GM18951 (cell line): ENCODE results near the gene C4BPA.

ENCODE experiments used
- POLR2A ChIP-seq: IDR thresholded peaks from 4 replicates; pipeline ENCODE4 v1.6.1; 2011; ENCODE audit warnings: mild to moderate bottlenecking; ENCODE audit not compliant: insufficient read length, insufficient read depth; ENCODE audit errors: extremely low read depth
- in situ Hi-C: fragments of 300-500 bp; cut with MboI; formaldehyde crosslinking; loops from one replicate; pipeline ENCODE4 v1.12.0; 2022; ENCODE audit warnings: low sequenced_read_pairs, mixed read lengths, inconsistent platforms; ENCODE audit not compliant: unreplicated experiment

Gene C4BPA

DNA sequence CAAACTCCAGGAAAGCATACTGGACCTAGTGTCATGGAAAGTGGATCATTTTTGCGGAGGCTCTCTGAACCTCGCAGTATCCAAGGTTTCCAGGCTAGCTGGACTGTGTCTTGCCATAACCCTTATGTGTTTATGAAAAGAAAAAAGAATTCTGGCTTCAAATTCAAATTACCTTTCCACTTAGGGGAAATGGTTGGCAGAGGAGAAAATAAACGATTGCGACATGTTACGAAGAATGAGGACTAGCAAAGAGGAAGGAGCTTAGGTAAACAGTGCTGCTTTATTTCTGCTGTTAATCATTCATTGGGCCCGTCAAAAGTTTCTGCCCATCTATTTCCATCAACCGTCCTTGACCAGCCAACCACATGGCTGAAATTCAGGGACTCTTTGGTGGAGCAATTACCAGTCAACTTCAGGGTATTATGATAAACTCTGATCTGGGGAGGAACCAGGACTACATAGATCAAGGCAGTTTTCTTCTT lies at the start of gene C4BPA:
Gene C4BPA, plus strand, starts transcription at position 342 of the 482 bp plus-strand sequence. CDS start 8,793 bp downstream, outside the sequence.
- in situ Hi-C loops: no loop called here
- TF ChIP-seq POLR2A: no peak

DNA sequence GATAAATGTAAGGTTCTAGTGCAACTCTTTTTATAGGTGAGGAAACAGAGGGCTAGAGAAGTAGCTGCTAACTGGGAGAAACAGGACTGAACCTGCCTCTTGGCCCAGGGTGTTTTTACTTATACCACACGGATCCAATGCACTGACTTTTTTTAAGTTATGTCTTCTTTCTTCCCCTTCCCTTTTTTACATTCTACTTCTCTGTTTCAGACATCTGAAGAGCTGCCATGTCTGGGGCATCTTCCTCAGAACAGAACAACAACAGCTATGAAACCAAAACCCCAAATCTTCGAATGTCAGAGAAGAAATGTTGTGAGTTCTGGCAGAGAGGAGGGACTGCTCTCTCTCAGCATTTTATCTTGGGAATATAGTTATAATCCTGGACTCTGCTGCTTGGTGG lies 49.5 kb upstream of the C4BPA start:
- in situ Hi-C loops: no loop called here
- no peak for TF ChIP-seq POLR2A

DNA sequence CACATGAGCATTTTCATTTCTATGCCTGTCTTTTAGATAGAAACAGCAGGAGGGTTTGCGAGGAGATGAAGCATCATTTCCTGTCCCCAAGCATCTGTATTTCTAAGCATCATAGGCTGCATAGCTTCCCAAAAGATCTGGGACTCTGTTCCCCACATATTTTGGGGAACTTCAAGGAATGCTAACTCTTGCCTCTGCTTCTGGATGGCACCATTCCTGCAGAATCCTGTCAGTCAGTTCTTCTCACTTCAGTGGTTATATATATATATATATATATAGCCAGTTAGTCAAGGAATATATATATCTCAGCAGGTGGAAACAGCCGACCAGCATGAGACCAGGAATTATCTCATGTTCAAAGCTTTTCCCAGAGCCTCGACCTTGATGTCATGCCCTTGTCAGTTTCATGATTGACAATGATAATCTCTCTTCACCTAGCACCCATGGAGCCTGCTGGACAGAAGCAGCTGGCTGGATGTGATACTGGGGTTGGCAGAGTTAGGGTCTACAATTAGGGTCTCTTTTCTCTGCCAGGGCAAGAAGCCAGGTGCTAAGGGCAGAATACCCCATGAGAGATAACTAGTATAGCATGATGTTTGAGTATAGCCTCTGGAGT lies 48.5 kb upstream of the C4BPA start:
- TF ChIP-seq POLR2A: no peak
- in situ Hi-C loops: no loop called here

DNA sequence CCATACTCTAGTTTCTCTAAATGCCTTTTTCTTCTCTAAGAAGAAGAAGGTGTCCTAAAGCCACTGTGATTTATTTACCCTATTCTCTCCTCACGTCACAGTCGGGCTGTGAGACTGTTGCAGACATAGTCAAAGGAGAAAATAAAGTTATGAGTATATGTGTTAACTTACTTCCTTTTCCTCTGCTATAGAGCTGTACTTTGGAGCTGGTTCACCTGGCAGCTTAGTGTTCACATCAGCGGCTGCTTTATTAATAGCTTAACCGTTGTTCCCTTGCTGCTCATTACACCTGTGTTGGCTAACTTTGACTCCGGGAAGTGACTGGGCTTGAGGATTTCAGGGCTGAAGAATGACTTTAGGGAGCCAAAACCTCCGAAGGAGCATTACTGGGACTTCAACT lies 47.4 kb upstream of the C4BPA start:
- TF ChIP-seq POLR2A: no peak
- in situ Hi-C loops: no loop called here

DNA sequence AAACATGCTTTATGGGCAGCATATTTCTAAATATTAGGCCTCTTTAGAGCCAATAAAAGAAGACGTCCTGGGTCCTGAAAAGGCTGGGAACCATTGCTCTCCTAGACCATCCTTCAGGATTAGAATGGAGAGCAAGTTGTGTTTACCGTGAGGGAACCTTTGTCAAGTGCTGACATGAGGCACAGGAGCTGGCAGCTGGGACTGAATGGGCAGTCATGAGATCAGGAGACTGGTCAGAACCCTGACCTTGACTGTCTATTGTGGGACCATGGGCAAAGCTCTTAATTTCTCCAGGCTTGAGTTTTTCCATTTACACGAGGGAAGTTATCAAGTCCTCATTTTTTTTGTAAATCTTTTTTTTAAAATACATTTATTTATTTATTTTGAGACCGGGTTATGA lies 45.8 kb upstream of the C4BPA start:
- no peak for TF ChIP-seq POLR2A
- in situ Hi-C loops: no loop called here

DNA sequence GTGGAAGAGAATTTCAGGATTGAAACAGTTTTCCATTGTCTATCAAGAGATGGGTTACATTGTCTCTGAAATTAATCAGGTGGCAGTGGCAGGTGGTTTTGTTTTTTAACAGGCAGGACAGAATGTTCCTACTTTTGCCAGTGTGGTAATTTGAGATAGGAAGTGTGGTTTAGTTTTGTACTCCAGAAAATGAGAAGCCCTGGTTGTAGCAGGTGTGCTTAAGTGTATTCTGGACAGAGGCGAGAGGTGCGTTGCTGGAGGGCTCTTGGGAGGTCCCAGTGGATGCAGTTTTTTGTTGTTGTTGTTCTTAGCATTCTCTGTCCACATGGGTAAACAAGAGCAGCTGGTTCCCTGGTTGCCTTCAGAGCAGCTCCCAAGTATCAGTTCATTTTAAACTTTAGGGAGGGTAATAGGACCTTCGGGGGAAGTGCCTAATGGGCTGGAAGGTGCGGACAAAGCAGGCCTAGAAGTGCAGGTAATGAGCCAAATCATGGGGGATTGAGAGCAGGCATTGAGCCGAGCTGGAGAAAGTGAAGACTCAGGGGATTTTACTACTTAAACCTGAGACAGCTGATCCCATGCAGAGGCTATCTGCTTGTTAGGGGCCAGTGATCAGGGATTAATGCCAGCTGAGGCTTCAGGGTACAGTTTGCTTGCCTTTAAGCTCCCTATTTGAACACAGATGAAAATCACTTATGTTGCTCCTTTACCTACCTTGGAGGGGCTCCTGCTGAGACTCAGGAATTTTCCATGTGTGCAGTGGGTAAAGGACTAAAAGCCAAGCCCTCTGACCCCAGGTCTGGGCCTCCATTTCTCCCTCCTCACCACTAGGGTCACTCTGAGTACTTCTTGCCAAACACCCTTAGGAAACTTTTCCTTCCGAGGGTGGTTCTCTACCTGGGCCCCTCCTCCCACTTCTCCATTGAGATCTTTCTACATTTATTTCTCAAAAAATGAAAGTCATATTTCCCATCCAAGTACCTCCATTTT lies 44.9 kb upstream of the C4BPA start:
- TF ChIP-seq POLR2A: no peak
- in situ Hi-C loops: no loop called here

DNA sequence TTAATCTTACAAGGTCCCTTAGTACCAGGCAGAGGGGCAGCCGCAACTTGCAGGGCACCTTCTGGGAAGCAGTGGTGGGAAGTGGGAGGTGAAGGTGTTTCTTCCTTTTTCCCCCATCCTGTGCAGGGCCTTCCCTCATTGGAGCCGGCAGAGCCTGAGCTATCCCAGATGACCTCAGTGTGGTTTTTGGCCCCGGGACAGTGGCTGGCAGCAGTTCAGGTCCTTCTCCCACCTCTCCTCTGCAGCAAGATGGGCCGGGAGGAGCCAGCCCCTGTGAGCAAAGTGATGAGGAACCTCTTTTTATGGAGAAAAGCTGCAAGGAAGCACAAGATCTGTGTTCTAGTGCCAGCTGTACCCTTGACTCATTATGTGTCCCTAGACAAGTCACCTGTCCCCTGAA lies 44.2 kb upstream of the C4BPA start:
- in situ Hi-C loops: no loop called here
- TF ChIP-seq POLR2A: no peak

DNA sequence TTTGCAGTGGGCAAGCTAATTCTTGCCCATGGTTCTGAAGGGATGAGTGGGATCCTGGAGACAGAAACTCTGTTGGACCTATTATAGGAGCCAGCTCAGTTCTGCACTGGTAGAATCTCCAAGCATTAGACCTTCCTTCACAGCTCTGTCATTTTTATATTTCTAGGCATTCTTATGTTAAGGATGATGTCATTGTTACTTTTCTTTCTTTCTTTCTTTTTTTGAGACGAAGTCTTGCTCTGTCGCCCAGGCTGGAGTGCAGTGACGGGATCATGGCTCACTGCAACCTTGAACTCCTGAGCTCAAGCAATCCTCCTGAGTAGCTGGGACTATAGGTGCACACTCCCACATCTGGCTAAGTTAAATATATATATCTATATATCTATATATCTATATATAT lies 43.4 kb upstream of the C4BPA start:
- TF ChIP-seq POLR2A: no peak
- in situ Hi-C loops: no loop called here

DNA sequence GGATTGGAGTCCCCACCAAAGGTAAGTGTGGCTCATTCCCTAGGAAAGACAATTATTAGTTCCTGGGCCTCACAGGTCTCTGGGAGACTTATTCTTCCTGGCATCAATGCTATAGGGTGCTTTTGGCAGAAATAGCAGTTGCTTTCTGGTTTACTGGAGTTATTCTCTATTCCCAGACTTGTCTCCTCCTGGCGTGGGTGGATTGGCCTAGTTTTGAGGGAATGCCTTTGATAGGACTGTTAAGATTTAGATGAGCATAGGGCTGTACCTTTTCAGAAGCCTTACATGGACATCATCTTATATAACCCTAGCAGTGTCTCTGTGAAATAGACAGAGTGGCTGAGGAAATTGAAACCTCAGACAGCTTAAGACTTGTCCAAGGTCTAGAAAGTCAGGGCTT lies 42.0 kb upstream of the C4BPA start:
- no peak for TF ChIP-seq POLR2A
- in situ Hi-C loops: no loop called here

DNA sequence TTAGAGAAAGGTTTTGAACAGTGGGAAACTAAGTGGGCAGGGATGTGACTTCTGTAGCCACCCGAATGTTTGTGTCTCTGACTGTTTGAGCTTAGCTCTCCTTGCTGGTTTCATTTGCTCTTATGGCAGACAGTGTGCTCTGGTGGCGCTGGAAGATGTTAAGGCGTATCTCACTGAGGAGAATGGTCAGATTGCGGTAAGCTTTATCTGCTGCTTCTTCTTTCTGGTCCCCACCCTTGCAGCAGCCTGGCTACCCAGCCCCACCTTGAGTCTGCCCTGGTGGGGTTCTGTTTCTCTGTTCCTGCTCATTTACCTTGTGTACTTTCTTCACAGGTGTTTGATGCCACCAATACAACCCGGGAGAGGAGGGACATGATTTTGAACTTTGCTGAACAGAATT lies 41.0 kb upstream of the C4BPA start:
- in situ Hi-C loops: no loop called here
- TF ChIP-seq POLR2A: no peak

DNA sequence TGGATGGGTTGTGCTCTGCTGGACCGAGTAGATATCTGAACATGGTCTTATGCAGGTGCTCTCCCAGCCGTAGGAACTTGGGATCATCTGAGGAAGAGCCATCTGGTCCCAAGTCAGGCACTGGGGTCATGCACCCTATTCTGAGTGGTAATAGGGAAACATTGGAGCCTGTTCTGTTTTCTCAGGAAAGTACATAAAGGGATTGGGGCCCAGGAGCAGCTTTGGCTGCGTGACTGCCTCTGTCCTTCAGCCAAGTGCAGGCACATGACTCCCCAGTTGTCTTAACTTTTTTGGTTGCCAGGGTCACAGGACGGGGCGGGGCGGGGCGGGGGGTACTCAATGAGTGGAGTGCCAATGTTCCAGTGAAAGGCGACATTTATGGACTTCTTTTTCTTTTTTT lies 39.5 kb upstream of the C4BPA start:
- in situ Hi-C loops: no loop called here
- no peak for TF ChIP-seq POLR2A

DNA sequence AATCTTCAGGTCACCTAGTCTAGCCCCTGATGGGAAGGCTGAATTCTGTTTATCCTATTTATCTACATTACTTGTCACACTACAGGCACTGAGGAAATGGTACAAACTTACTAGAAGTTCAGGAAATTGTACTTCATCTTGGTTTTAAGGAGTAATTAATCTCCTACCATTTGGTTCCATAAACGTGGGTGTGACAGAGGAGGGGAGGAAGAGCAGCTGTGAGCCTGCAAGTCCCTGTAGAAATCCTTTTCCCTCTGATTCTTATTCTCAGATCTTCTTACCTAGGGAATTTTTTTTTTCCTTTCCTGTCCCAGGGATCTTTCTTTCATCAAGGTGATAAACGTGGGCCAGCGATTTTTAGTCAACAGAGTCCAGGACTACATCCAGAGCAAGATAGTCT lies 36.8 kb upstream of the C4BPA start:
- no peak for TF ChIP-seq POLR2A
- in situ Hi-C loops: no loop called here

DNA sequence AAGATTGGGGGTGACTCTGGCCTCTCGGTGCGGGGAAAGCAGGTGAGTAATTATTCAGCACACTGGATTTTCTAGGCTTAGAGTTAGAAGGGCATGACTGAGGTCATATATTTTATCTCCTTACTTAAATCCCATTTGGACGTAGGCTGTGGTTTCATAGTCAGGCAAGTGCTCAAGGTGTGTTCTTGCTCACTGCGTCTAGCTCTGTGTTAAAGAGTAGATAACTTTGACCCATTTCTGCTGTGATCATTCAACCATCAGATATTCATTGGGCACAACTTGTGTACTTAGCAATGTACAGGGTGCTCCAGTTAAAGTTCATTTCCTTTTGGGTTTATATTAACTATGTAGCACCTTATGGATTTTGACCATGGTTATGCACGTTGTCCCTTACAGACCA lies 36.4 kb upstream of the C4BPA start:
- TF ChIP-seq POLR2A: no peak
- in situ Hi-C loops: no loop called here

DNA sequence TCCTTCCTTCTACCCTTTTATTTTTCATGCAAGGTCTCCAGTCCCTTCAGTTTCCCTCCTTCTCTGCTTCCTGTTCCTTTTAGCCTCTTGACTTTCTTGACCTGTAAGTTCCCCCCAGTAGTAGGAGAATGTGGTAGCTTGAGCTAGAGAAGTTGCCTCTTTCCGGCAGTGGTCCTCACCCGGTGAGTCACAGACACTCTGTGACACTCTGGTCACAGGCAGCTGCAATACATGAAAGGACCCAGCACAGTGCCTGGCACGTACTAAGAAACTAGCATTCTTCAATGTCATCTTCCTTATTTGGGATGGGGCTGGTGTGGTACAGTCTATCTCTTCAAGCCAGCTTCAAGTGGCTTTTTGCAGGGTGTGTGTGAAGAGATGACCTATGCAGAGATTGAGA lies 35.0 kb upstream of the C4BPA start:
- TF ChIP-seq POLR2A: no peak
- in situ Hi-C loops: no loop called here

DNA sequence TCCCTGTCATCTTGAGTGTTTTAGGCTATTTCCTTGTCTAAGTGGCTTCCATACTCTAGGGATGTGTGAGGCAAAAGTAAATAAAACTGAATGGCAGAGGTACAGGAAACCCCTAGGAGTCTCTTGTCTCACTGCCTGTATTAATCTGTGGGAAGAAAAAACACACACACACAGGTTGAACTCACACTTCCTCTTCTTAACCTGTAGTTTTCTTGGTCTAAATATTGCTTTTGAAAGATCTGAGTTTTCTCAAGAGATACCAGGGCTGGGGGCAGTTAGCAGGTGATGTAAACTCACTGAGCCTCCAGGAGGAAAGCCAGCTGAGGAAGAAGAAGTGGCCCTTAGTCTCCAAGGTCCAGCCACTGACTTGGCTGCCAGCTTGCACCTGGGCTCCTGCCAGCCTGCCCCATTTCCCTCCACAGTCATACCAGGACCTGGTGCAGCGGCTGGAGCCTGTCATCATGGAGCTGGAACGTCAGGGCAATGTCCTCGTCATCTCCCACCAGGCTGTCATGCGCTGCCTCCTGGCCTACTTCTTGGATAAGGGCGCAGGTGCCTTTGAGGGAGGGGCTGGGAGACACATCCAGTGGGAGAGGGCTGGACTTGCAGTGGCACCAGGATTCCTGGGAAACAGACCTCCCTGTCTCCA lies 34.1 kb upstream of the C4BPA start:
- no peak for TF ChIP-seq POLR2A
- in situ Hi-C loops: no loop called here
